ENCODE data around the gene DUSP22. TPM values are rescaled to one million over a fixed set of nuclear protein-coding genes. Genes with fewer than 3 reads are reported as not detected.

The DUSP22 gene
- polyA plus RNA-seq, 3 donors = 107 to 120 (median 117) TPM

DNA sequence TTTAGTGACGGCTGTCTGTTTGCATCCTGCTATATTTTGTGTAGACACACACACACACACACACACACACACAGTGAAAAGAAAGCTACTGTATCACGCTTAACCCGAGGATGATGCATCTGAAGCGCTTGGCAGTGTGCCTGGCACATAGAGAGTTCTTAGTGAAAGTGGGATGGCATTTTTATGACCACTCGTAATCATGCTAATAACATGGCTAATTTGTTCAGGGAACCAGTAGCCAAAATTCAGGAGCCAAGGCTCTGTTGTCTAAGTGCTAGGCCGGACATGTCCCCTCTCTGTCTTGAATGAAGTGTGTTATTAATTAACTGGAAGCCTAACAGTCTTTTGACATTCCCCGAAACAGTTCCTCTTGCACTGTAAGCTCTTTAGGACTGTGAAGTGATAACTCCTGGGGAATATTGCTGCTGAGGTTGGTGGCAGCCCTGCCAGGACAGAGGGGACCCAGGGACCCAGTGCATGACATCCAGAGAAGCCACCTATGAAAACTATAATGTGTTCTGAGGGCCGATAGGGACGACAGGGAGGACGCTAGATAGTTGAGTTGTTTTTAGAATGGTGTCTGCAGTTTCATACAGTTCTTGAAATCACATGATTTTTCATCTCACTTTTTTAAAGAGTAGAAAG is 54.2 kb downstream of the DUSP22 start:
- H4K20me1 ChIP-seq (ENCODE audit: insufficient read depth, low read length) = no peaks in the 10 kb centered on the region
- H3K9ac ChIP-seq (ENCODE audit: insufficient read depth, low read length, poor library complexity, severe bottlenecking) = no peak overlapping the region
- no peak overlapping the region for H3K4me2 ChIP-seq (replicated peaks; ENCODE audit: extremely low read depth, low read length, poor library complexity, severe bottlenecking)
- H3K4me3 ChIP-seq (replicated peaks in 1 of 3; ENCODE audit: low read depth in 2 of 3, low read length in 3 of 3) = no peak overlapping the region
- Mint-ChIP-seq H3K4me3 (no peak overlapping the region), H3K4me1 (peaks cover 10% of the 10 kb centered on the region), H3K27me3 (ENCODE audit: low read depth in 3 of 3) (peaks cover 0 to 1% (median 0%) of the 10 kb centered on the region in 3 donors), H3K36me3 (peaks cover 82 to 98% of the 10 kb centered on the region in 2 donors), H3K27ac (no peak overlapping the region), H3K9me3 (peaks cover 0 to 30% (median 2%) of the 10 kb centered on the region in 7 donors)
- 88% methylated on average over 7 of the region's 10 CpGs for WGBS (ENCODE audit: insufficient coverage)
- peaks cover 50 to 79% of the 10 kb centered on the region in 2 donors for H3K36me3 ChIP-seq (replicated peaks in 1 of 2; ENCODE audit: control insufficient read depth in 1 of 2, insufficient read depth in 2 of 2, low read length in 2 of 2)
- TF ChIP-seq, protein P1, sequence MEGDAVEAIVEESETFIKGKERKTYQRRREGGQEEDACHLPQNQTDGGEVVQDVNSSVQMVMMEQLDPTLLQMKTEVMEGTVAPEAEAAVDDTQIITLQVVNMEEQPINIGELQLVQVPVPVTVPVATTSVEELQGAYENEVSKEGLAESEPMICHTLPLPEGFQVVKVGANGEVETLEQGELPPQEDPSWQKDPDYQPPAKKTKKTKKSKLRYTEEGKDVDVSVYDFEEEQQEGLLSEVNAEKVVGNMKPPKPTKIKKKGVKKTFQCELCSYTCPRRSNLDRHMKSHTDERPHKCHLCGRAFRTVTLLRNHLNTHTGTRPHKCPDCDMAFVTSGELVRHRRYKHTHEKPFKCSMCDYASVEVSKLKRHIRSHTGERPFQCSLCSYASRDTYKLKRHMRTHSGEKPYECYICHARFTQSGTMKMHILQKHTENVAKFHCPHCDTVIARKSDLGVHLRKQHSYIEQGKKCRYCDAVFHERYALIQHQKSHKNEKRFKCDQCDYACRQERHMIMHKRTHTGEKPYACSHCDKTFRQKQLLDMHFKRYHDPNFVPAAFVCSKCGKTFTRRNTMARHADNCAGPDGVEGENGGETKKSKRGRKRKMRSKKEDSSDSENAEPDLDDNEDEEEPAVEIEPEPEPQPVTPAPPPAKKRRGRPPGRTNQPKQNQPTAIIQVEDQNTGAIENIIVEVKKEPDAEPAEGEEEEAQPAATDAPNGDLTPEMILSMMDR (IDR thresholded peaks at IDR 0.05) = no peak
- no peaks in the 10 kb centered on the region for H3K9me3 ChIP-seq (replicated peaks in 1 of 2; ENCODE audit: control insufficient read depth in 1 of 2, insufficient read depth in 1 of 2, low read length in 2 of 2)
- DNase-seq = no peak
- intact Hi-C loops (cut with micrococcal nuclease) = no loop called here
- no peak overlapping the region for H2AFZ ChIP-seq (ENCODE audit: insufficient read depth, low read depth, low read length, poor library complexity, severe bottlenecking)
- no peak overlapping the region for H3K27ac ChIP-seq (ENCODE audit: low read depth in 1 of 2, low read length in 2 of 2)
- peaks cover 18 to 19% of the 10 kb centered on the region in 2 donors for H3K4me1 ChIP-seq (ENCODE audit: control insufficient read depth in 1 of 2, insufficient read depth in 2 of 2, low read length in 2 of 2)
- H3K79me2 ChIP-seq (ENCODE audit: insufficient read depth, low read length) = peaks cover 13% of the 10 kb centered on the region
- H3K27me3 ChIP-seq (ENCODE audit: control insufficient read depth in 2 of 2, insufficient read depth in 2 of 2, low read length in 2 of 2) = no peaks in the 10 kb centered on the region

DNA sequence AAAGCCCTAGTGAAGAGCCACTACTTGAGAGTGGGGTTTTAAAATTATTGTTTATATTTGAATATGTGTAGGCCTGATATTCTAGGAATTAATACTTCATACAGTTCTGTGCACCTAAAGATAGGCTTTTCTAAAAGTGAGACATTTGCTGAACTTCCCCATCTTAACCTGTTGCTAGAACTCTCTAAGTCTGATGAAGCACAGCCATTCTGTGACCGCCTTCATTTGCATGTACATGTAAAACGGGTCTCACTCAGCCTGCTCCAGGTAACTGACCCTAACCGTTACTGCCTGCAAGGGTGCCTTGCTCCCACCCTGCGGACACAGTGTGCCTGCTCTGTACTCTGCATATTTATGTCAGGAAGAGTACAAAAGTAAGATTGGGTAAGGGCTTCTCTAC is 54.9 kb downstream of the DUSP22 start:
- no peak overlapping the region for H3K9ac ChIP-seq (ENCODE audit: insufficient read depth, low read length, poor library complexity, severe bottlenecking)

More for the DNA sequence above, 54.9 kb downstream of the DUSP22 start:
- Histone ChIP-seq H3K4me1 (ENCODE audit: control insufficient read depth in 1 of 2, insufficient read depth in 2 of 2, low read length in 2 of 2) (peaks cover 10 to 12% of the 10 kb centered on the region in 2 donors), H3K79me2 (ENCODE audit: insufficient read depth, low read length) (peaks cover 10% of the 10 kb centered on the region), H3K4me2 (replicated peaks; ENCODE audit: extremely low read depth, low read length, poor library complexity, severe bottlenecking) (no peak overlapping the region), H3K9me3 (replicated peaks in 1 of 2; ENCODE audit: control insufficient read depth in 1 of 2, insufficient read depth in 1 of 2, low read length in 2 of 2) (no peaks in the 10 kb centered on the region), H3K36me3 (replicated peaks in 1 of 2; ENCODE audit: control insufficient read depth in 1 of 2, insufficient read depth in 2 of 2, low read length in 2 of 2) (peaks cover 58 to 86% of the 10 kb centered on the region in 2 donors), H3K27me3 (ENCODE audit: control insufficient read depth in 2 of 2, insufficient read depth in 2 of 2, low read length in 2 of 2) (no peaks in the 10 kb centered on the region), H3K4me3 (replicated peaks in 1 of 3; ENCODE audit: low read depth in 2 of 3, low read length in 3 of 3) (no peak overlapping the region), H3K27ac (ENCODE audit: low read depth in 1 of 2, low read length in 2 of 2) (no peak overlapping the region), H2AFZ (ENCODE audit: insufficient read depth, low read depth, low read length, poor library complexity, severe bottlenecking) (no peak overlapping the region), H4K20me1 (ENCODE audit: insufficient read depth, low read length) (no peaks in the 10 kb centered on the region)
- 97% methylated on average over 3 of the region's 4 CpGs for WGBS (ENCODE audit: insufficient coverage)
- Mint-ChIP-seq H3K36me3 (peaks cover 86 to 98% of the 10 kb centered on the region in 2 donors), H3K4me3 (no peak overlapping the region), H3K9me3 (peaks cover 0 to 28% (median 2%) of the 10 kb centered on the region in 7 donors), H3K27me3 (ENCODE audit: low read depth in 3 of 3) (peaks cover 0 to 1% (median 0%) of the 10 kb centered on the region in 3 donors), H3K4me1 (peaks cover 3% of the 10 kb centered on the region), H3K27ac (no peak overlapping the region)
- intact Hi-C loops (cut with micrococcal nuclease) = no loop called here
- TF ChIP-seq, protein P1 (IDR thresholded peaks at IDR 0.05) = no peak
- DNase-seq = no peak

Measured in CD14-positive monocyte (primary cell).